Fibroblast of the aortic adventitia (primary cell): ENCODE data around the gene IL1RL1. TPM values are rescaled to one million over a fixed set of nuclear protein-coding genes. Genes with fewer than 3 reads are reported as not detected.

Experiments
- DNase-seq: peaks from one replicate; pipeline ENCODE4 v3.0.0-alpha.2; 2010; ENCODE audit warnings: low read depth
- H3K4me3 ChIP-seq: 2 replicates; pipeline ENCODE4 v1.5.1; 2011; ENCODE audit warnings: low read depth, mild to moderate bottlenecking, control low read depth, low read length, moderate library complexity
- total RNA-seq: library from RNA; depleted of rRNA; stranded (reverse); fragments of >200 nt; gene quantifications from 2 replicates; pipeline ENCODE4 v1.2.3, GENCODE V29; 2012; ENCODE audit warnings: low replicate concordance
- TF ChIP-seq, protein P1 (sequence below): IDR thresholded peaks from 2 replicates; pipeline ENCODE4 v1.5.1; 2011; ENCODE audit warnings: mild to moderate bottlenecking, low read length, control low read depth, inconsistent platforms; ENCODE audit not compliant: insufficient read depth

IL1RL1 gene
- total RNA-seq, 1 donor, result 8.2 TPM

- TF ChIP-seq, protein P1, sequence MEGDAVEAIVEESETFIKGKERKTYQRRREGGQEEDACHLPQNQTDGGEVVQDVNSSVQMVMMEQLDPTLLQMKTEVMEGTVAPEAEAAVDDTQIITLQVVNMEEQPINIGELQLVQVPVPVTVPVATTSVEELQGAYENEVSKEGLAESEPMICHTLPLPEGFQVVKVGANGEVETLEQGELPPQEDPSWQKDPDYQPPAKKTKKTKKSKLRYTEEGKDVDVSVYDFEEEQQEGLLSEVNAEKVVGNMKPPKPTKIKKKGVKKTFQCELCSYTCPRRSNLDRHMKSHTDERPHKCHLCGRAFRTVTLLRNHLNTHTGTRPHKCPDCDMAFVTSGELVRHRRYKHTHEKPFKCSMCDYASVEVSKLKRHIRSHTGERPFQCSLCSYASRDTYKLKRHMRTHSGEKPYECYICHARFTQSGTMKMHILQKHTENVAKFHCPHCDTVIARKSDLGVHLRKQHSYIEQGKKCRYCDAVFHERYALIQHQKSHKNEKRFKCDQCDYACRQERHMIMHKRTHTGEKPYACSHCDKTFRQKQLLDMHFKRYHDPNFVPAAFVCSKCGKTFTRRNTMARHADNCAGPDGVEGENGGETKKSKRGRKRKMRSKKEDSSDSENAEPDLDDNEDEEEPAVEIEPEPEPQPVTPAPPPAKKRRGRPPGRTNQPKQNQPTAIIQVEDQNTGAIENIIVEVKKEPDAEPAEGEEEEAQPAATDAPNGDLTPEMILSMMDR, result no peak
- H3K4me3 ChIP-seq, result no peak overlapping the region
- no peak for DNase-seq
Observed at GRCh38 chr2:102340778-102341177, 29.4 kb downstream of the IL1RL1 start.

DNA sequence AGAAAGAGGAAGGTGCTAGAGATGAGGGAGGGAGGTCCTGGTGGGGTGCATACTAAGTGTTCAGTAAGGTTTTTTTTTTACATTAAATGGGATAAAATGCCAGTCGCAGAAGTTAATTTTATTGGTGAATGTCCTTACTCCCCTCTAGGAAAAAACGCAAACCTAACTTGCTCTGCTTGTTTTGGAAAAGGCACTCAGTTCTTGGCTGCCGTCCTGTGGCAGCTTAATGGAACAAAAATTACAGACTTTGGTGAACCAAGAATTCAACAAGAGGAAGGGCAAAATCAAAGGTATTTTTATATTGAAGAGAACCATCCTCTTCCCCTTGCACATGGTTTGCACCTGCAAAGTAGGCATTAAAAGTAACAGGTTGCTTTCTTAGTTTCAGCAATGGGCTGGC is 31.5 kb downstream of the IL1RL1 start:
- TF ChIP-seq, protein P1, result peak; percentile 72
- H3K4me3 ChIP-seq, result no peak overlapping the region
- DNase-seq, result peak; percentile 70

DNA sequence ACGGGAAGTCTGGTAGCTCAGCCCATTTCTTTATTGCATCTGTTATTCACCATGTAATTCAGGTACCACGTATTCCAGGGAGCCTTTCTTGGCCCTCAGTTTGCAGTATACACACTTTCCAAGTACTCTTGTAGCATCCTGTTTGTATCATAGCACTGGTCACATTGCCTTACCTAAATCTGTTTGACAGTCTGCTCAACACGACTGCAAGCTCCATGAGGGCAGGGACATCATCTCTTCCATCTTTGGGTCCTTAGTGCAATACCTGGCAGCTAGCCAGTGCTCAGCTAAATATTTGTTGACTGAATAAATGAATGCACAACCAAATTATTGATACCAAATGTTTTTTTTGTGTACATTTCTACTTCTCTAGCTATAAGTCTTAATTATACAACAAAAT is 33.0 kb downstream of the IL1RL1 start:
- no peak overlapping the region for H3K4me3 ChIP-seq
- no peak for DNase-seq
- TF ChIP-seq, protein P1, result no peak

DNA sequence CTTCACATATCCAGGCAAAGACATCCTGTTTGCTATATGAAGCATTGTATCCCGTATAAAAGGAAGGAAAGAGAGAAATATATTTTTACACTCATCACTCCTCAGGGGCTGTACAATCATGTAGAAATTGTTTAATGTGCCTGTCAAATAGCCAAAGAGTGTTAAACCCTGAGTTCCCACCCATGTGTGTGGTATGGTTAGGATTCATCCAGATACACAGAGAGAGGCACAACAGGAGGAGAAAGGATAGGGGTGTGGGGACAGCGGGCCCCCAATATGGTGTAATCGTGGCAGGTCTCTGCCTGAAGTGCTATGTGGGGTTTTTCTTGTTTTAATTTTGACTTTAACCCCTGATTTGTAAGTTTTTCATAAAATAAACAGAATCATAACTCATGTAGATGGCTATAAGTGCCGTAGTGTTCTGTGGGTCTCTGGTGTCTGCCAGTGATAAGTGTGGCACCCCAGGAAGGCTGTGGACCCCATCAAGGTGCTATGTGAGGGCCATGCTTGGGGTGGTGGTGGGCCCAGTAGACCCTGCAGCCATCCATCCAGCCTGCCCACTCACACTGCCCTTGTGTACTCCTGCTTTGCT is 34.1 kb downstream of the IL1RL1 start:
- H3K4me3 ChIP-seq, result no peak overlapping the region
- no peak for DNase-seq
- TF ChIP-seq, protein P1, result no peak

DNA sequence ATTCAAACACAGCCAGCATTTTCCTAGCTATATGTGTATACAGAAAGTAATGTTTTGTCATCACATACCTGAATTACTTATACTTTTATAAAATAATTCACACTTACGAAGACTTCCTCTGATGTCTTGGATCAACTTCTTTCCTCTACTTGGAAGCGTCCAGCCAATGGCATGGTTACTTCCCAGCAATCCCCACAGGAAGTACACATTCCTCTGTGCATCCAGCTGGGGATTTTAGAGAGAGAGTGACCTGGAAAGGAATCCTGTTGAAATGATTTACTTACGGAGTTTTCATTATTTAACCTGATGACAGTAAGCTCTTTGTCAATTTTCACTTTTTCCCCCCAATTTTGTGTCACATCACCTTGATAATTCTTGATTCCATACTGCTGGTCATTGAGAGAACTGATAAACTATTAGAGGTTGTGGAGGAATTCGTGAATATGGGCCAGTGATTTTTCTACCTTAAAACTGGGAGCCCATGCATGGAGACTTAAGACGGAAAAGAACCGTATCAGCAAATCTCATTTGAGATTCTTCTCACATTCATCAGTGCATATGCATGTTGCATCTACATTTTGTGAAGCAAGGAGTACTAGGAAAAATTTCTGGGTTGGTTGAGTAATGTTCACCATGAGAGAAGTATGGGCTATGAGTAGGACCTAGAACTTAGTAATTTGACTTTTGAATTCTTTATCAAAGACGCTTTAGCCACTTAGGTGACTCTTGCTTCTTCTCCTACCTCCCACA is 35.2 kb downstream of the IL1RL1 start:
- TF ChIP-seq, protein P1, result no peak
- no peak for DNase-seq
- H3K4me3 ChIP-seq, result no peak overlapping the region

- no peak overlapping the region for H3K4me3 ChIP-seq
- TF ChIP-seq, protein P1, result no peak
- no peak for DNase-seq
Observed at GRCh38 chr2:102350137-102350793, 38.9 kb downstream of the IL1RL1 start.
